HG03039 (cell line): ENCODE measurements around the gene POLR2L.

Experiments
- ATAC-seq: cut with Tn5 transposase; IDR thresholded peaks from one replicate; pipeline ENCODE4 v1.9.1; 2021; ENCODE audit warnings: mild to moderate bottlenecking, moderate library complexity; ENCODE audit not compliant: unreplicated experiment

POLR2L gene

GRCh38 chr11:869399-870126, 27.2 kb upstream of the POLR2L start:
- ATAC-seq = no peak

GRCh38 chr11:868802-869201, 26.5 kb upstream of the POLR2L start:
- no peak for ATAC-seq

GRCh38 chr11:868394-868793, 26.1 kb upstream of the POLR2L start:
- ATAC-seq = no peak

GRCh38 chr11:867856-868358, 25.6 kb upstream of the POLR2L start:
- ATAC-seq = no peak

GRCh38 chr11:866481-866880, 24.2 kb upstream of the POLR2L start:
- no peak for ATAC-seq

GRCh38 chr11:865462-866430, 23.4 kb upstream of the POLR2L start:
- no peak for ATAC-seq

- ATAC-seq = no peak
Observed at GRCh38 chr11:864898-865297, 22.6 kb upstream of the POLR2L start.

- no peak for ATAC-seq
Observed at GRCh38 chr11:863910-864827, 21.8 kb upstream of the POLR2L start.

- ATAC-seq = no peak
Observed at GRCh38 chr11:863023-863909, 20.9 kb upstream of the POLR2L start.

- ATAC-seq = no peak
Observed at GRCh38 chr11:862696-863022, 20.3 kb upstream of the POLR2L start.

- ATAC-seq = no peak
Observed at GRCh38 chr11:862081-862661, 19.8 kb upstream of the POLR2L start.

- no peak for ATAC-seq
Observed at GRCh38 chr11:861105-861479, 18.8 kb upstream of the POLR2L start.

GRCh38 chr11:860234-861104, 18.1 kb upstream of the POLR2L start:
- no peak for ATAC-seq

GRCh38 chr11:859394-860131, 17.2 kb upstream of the POLR2L start:
- ATAC-seq = no peak

- no peak for ATAC-seq
Observed at GRCh38 chr11:858762-859339, 16.5 kb upstream of the POLR2L start.

- no peak for ATAC-seq
Observed at GRCh38 chr11:858053-858761, 15.9 kb upstream of the POLR2L start.

- ATAC-seq = no peak
Observed at GRCh38 chr11:856397-856796, 14.1 kb upstream of the POLR2L start.
